Measurements from ENCODE around the gene RNF17. TPM values are rescaled to one million over a fixed set of nuclear protein-coding genes. Genes with fewer than 3 reads are reported as not detected.
"Not testable (repeated sequence)": the region's sequence is repeated elsewhere in the genome, so short reads cannot be mapped to it uniquely, and the experiment has no call there.

The RNF17 gene
- total RNA-seq, 1 donor from 2014 or later: not detected

- Mint-ChIP-seq H3K27me3 (peaks cover 20% of the 10 kb centered on the region), H3K9me3 (peaks cover 2% of the 10 kb centered on the region), H3K4me1 (no peaks in the 10 kb centered on the region), H3K36me3 (ENCODE audit: low read depth) (no peaks in the 10 kb centered on the region), H3K27ac (no peak overlapping the region), H3K4me3 (no peak overlapping the region)
- intact Hi-C loops (cut with micrococcal nuclease): no loop called here
- CTCF ChIA-PET: no interaction called here
- DNase-seq (no peak), ATAC-seq (ENCODE audit: low read depth) (no peak)
- no peak for TF ChIP-seq CTCF (IDR thresholded peaks at IDR 0.05)
- POLR2A ChIA-PET: no interaction called here
Measured at GRCh38 chr13:24821207-24821606, 57.2 kb downstream of the RNF17 start.

- H3K4me3 Mint-ChIP-seq: no peak overlapping the region
- ChIA-PET POLR2A (no interaction called here), CTCF (no interaction called here)
- H3K9me3 Mint-ChIP-seq: peaks cover 2% of the 10 kb centered on the region
- intact Hi-C loops (cut with micrococcal nuclease): no loop called here
- H3K4me1 Mint-ChIP-seq: no peaks in the 10 kb centered on the region
- no peaks in the 10 kb centered on the region for H3K36me3 Mint-ChIP-seq (ENCODE audit: low read depth)
- no peak for DNase-seq
- no peak for TF ChIP-seq CTCF (IDR thresholded peaks at IDR 0.05)
- ATAC-seq (ENCODE audit: low read depth): no peak
- peaks cover 15% of the 10 kb centered on the region for H3K27me3 Mint-ChIP-seq
- no peak overlapping the region for H3K27ac Mint-ChIP-seq
Measured at GRCh38 chr13:24822640-24823039, 58.7 kb downstream of the RNF17 start.

- intact Hi-C loops (cut with micrococcal nuclease); CTCF ChIA-PET; H3K36me3 Mint-ChIP-seq (ENCODE audit: low read depth); H3K27ac Mint-ChIP-seq; H3K9me3 Mint-ChIP-seq; H3K4me1 Mint-ChIP-seq; DNase-seq; POLR2A ChIA-PET; H3K4me3 Mint-ChIP-seq; ATAC-seq (ENCODE audit: low read depth): not testable (repeated sequence)
- peaks cover 19% of the 10 kb centered on the region for H3K27me3 Mint-ChIP-seq
Measured at GRCh38 chr13:24823122-24823710, 59.2 kb downstream of the RNF17 start.

- Mint-ChIP-seq H3K27me3 (peaks cover 27% of the 10 kb centered on the region), H3K4me1 (no peaks in the 10 kb centered on the region), H3K27ac (no peak overlapping the region), H3K36me3 (ENCODE audit: low read depth) (no peaks in the 10 kb centered on the region), H3K4me3 (no peak overlapping the region), H3K9me3 (no peaks in the 10 kb centered on the region)
- DNase-seq: no peak
- no peak for ATAC-seq (ENCODE audit: low read depth)
- no peak for TF ChIP-seq CTCF (IDR thresholded peaks at IDR 0.05)
- ChIA-PET CTCF (no interaction called here), POLR2A (no interaction called here)
- intact Hi-C loops (cut with micrococcal nuclease): no loop called here
Measured at GRCh38 chr13:24827799-24828198, 63.8 kb downstream of the RNF17 start.

- intact Hi-C loops (cut with micrococcal nuclease): no loop called here
- no peak for DNase-seq
- H3K27ac Mint-ChIP-seq: no peak overlapping the region
- H3K9me3 Mint-ChIP-seq: no peaks in the 10 kb centered on the region
- no peaks in the 10 kb centered on the region for H3K36me3 Mint-ChIP-seq (ENCODE audit: low read depth)
- no peak for TF ChIP-seq CTCF (IDR thresholded peaks at IDR 0.05)
- ATAC-seq (ENCODE audit: low read depth): no peak
- no peak overlapping the region for H3K4me3 Mint-ChIP-seq
- POLR2A ChIA-PET: no interaction called here
- CTCF ChIA-PET: no interaction called here
- H3K4me1 Mint-ChIP-seq: no peaks in the 10 kb centered on the region
- H3K27me3 Mint-ChIP-seq: peaks cover 16% of the 10 kb centered on the region
Measured at GRCh38 chr13:24834902-24835510, 71.0 kb downstream of the RNF17 start.

GRCh38 chr13:24837528-24837927 lies 73.6 kb downstream of the RNF17 start:
- intact Hi-C loops (cut with micrococcal nuclease); H3K4me1 Mint-ChIP-seq; ATAC-seq (ENCODE audit: low read depth); CTCF ChIA-PET; H3K27ac Mint-ChIP-seq; H3K4me3 Mint-ChIP-seq; H3K9me3 Mint-ChIP-seq; DNase-seq; POLR2A ChIA-PET; H3K36me3 Mint-ChIP-seq (ENCODE audit: low read depth): not testable (repeated sequence)
- peaks cover 11% of the 10 kb centered on the region for H3K27me3 Mint-ChIP-seq
